GM18517 (cell line): ENCODE results near the gene STX16.

Experiments used
- ATAC-seq: cut with Tn5 transposase; IDR thresholded peaks from one replicate; pipeline ENCODE4 v1.9.1; 2021; ENCODE audit warnings: mild to moderate bottlenecking, moderate library complexity; ENCODE audit not compliant: unreplicated experiment

The STX16 gene

GRCh38 chr20:58708246-58708931 lies 57.3 kb downstream of the STX16 start:
- no peak for ATAC-seq

- ATAC-seq, result no peak
Observed at GRCh38 chr20:58709013-58709702, 58.1 kb downstream of the STX16 start.

- ATAC-seq, result no peak
Observed at GRCh38 chr20:58709703-58710039, 58.6 kb downstream of the STX16 start.

- ATAC-seq, result no peak
Observed at GRCh38 chr20:58710481-58711265, 59.6 kb downstream of the STX16 start.

GRCh38 chr20:58711266-58712051 lies 60.4 kb downstream of the STX16 start:
- no peak for ATAC-seq

- ATAC-seq, result no peak
Observed at GRCh38 chr20:58712151-58712791, 61.2 kb downstream of the STX16 start.

- no peak for ATAC-seq
Observed at GRCh38 chr20:58712806-58713731, 62.0 kb downstream of the STX16 start.

GRCh38 chr20:58713801-58714339 lies 62.8 kb downstream of the STX16 start:
- no peak for ATAC-seq

GRCh38 chr20:58714340-58714922 lies 63.3 kb downstream of the STX16 start:
- no peak for ATAC-seq

GRCh38 chr20:58714923-58715351 lies 63.9 kb downstream of the STX16 start:
- ATAC-seq, result no peak

GRCh38 chr20:58715391-58715800 lies 64.3 kb downstream of the STX16 start:
- ATAC-seq, result no peak

- no peak for ATAC-seq
Observed at GRCh38 chr20:58715801-58716475, 64.9 kb downstream of the STX16 start.

- ATAC-seq, result no peak
Observed at GRCh38 chr20:58716476-58717277, 65.6 kb downstream of the STX16 start.

GRCh38 chr20:58717278-58718091 lies 66.4 kb downstream of the STX16 start:
- no peak for ATAC-seq

- ATAC-seq, result no peak
Observed at GRCh38 chr20:58718121-58718563, 67.1 kb downstream of the STX16 start.

- no peak for ATAC-seq
Observed at GRCh38 chr20:58718729-58719128, 67.6 kb downstream of the STX16 start.

GRCh38 chr20:58719258-58719657 lies 68.2 kb downstream of the STX16 start:
- no peak for ATAC-seq
